Right ventricle myocardium inferior (tissue), 1 donor: Measurements from ENCODE around the gene OR8B8. TPM values are rescaled to one million over a fixed set of nuclear protein-coding genes. Genes with fewer than 3 reads are reported as not detected.
A peak's percentile ranks its signal among the peaks of the same experiment; 100 is the strongest.
"Not testable (repeated sequence)": the region's sequence is repeated elsewhere in the genome, so short reads cannot be mapped to it uniquely, and the experiment has no call there.

Experiments
- ATAC-seq: fragments of 200-7000 bp; cut with Tn5 transposase; one replicate; pipeline ENCODE4 v1.9.1; 2020; ENCODE audit warnings: mild to moderate bottlenecking, moderate library complexity
- DNase-seq: peaks from one replicate; pipeline ENCODE4 v3.0.0; 2021; ENCODE audit errors: missing footprints
- intact Hi-C: fragments of 100-400 bp; cut with DNase I; formaldehyde crosslinking; loops from one replicate; pipeline ENCODE4 v1.11.0; 2022
- long read RNA-seq: library from polyadenylated mRNA; unstranded; transcript quantifications from one replicate; pipeline ENCODE4 v2.0.0, GENCODE V29; 2021
- total RNA-seq: library from RNA; stranded (reverse); fragmentation: NEBNext Ultra II Directional; extraction: Animal tissue kit (Norgen Biotek cat#: 25700); gene quantifications from one replicate; pipeline ENCODE4 v1.2.1, GENCODE V29; 2021
- donor health status: DM: no; HTN: yes; CAD: no; lungs with severe emphysema.

Gene OR8B8, protein sequence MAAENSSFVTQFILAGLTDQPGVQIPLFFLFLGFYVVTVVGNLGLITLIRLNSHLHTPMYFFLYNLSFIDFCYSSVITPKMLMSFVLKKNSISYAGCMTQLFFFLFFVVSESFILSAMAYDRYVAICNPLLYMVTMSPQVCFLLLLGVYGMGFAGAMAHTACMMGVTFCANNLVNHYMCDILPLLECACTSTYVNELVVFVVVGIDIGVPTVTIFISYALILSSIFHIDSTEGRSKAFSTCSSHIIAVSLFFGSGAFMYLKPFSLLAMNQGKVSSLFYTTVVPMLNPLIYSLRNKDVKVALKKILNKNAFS
- not detected for total RNA-seq
- long read RNA-seq = 0 reads

DNA sequence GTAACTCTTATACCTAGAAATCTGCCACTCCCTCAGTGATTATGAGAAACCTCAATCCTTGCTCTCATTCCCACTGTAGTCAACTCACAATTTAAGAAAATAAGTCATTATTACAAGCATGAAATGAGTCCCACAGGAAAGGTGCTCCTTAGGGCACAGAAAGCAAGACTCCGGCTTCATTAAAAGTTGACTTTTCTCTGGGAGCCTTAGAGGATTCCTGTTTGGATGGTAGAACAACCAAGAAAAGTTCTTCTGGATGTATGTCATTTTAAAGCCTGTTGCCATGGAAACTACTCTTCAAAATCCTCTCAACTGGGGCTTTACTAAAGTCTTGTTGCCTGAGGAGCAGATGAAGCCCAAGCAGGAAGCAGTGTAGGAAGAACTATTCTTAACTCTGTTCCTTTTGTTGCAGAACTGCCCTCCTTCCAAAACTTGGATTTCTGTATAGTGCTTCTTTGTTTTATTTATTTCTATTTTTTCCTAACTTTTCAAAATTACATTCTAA, at the start of gene OR8B8:
TSS of gene OR8B8 (minus strand) at position 51 of the 505 bp plus-strand sequence. CDS start 4,611 bp downstream, outside the sequence.
- DNase-seq (no peak), ATAC-seq (no peak)
- intact Hi-C loops = no loop called here

DNA sequence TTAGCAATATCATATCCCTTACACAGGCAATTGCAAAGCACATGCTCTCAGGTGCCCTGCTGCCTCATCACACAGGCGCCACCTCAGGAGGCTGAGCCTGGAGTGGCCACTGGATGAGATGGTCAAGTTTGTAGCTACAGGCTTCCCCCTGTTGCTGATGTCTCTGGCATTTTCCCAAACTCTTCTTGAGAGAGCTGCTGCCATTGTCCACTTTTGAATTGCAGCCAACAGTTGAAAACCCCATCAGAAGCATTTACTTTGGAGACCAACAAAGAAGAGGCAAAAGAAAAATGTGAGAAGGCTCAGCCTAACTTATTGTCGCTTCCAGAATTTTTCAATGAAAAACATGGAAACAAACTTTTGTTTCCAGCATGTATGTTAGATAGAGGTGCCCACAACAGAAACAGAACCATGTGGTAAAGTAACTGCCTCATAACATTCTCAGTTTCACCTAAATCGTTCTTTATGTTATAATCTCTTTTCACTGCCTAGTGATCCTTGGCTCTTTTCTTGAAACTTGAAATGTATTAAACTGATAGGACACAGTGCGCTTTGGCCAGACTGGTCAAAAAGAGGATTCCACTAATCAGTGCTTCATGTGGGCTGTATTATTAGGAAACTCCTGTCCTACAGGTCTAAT, 47.6 kb upstream of the OR8B8 start:
- no peak for ATAC-seq
- intact Hi-C loops = no loop called here
- no peak for DNase-seq

DNA sequence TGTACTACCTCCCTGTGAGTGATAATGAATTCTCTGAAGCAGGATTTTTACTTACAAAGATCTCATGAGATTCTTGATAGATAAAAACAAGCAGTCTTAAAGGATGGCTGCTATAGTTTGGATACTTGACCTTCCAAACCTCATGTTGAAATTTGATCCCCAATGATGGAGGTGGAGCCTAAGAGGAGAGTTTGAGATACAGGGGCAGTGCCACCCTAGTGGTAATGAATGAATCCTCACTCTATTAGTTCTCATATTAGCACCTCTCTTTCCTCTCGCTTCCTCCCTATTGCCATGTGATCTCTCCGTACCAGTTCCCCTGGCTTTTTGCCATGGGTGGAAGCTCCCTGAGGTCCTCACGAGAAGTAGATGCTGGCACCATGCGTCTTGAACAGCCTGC, 37.9 kb upstream of the OR8B8 start:
- ATAC-seq (no peak), DNase-seq (no peak)
- intact Hi-C loops = no loop called here

DNA sequence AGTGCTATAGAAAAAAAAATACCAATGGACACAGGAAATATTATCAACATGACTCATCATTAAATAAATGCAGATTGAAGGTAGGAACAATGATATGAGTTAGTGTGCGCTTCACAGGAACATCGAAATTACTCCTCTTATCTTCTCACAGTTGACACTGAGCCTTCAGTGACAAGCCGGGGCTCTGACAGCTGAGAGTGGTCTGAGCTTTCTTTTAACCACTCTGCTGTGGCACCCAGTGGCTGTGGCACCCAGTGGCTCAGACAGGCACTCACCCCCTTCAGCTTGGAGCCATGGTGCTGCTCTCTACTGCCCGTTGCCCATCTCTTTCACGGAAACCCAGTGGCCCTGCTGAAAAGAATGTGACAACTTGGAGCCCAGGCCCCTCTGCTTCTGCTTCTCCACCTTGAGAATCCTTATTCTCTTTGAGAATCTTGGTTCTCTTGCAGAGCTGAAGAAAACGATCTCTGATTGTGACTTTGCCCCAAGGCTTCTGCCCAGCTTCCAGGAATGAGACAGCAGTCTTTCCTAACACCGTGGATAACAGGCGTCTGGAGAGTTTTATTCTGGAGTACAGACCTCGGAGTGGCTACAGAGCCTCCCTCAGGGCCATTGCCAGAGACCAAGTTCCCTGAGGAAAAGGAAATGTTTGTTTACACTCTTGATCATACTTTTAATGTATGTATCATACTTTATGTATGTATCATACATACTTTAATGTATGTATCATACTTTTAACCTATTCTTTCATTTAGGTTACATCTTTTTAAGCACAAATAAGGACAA, 37.1 kb upstream of the OR8B8 start:
- intact Hi-C loops = no loop called here
- DNase-seq = no peak

DNA sequence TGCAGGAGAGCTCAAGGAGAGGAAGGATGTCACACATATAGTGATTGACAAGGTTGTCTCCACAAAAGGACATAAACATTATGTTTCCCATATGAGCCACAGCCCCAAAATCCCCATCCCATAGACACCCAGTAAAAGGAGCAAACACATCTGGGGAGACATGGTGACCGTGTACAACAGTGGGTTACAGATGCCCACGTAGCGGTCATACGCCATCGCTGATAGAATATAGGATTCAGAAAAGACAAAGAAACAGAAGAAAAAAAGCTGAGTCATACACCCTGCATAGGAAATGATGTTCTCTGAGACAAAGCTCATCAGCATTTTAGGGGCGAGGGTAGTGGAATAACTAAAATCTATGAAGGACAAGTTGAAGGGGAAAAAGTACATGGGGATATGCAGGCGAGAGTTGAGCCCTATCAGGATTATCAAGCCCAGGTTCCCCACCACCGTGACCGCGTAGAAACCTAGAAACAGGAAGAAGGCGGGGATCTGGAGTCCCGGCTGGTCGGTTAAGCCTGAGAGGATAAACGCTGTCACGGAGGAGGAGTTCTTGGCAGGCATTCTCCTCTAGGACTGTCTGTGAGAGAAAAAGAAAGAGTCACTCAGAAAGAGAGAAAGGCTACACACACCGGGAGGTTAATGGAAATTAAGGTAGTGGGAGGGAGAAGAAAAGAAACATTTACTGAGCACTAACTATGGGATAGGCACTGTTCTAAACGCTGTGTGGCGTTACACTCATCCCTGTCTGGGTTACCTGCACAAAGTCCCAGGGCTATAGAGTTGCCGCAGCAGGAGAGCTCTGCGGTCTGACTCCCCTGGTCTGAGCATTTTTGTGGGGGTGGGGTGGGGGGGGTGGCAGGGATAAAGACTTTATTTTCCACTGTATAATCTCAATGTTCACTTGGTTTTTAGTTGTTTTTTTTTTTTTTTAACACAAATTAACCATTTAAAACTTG, 36.1 kb upstream of the OR8B8 start:
- ATAC-seq (peak; percentile 77), DNase-seq (no peak)
- intact Hi-C loops = no loop called here

More for the DNA sequence above, 37.1 kb upstream of the OR8B8 start:
- no peak for ATAC-seq

DNA sequence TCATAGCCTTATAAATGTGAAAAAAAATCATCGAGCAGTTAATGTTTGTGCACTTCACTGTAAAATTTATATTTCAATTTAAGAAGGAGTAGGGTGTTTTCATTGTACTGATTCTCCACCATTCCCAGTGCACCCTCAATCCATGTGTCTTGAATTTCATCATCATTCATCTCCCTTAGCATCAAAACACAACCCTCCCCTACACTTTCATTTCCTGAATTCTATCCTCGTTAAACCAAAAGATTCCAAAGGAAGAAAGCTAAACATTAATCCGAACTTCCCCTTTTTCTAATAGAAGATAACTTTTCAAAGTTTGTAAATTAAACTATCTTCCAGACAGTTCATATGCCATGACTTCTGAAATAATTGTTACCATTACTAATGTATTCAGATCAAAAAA, 34.1 kb upstream of the OR8B8 start:
- DNase-seq (no peak), ATAC-seq (no peak)
- intact Hi-C loops = no loop called here

DNA sequence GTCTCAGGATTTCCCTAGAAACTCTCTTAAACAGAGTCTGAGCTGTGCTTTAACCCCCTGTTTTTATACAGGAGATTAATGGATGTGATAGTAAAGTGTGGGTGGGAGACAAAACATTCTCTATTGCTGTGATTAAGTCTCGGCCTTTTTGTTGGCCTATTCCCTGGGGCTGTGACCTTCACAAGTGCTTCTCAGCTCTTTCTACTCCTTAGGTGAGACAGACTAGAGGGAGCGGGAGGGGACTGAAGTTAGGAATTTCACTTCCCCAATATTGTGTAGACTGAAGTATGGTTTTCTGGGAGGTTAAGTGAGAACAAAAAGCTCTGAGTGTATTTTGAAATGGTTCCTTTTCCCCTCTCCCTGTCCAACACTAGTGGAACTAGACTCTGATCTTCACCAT, 29.8 kb upstream of the OR8B8 start:
- intact Hi-C loops = no loop called here
- ATAC-seq (no peak), DNase-seq (no peak)

DNA sequence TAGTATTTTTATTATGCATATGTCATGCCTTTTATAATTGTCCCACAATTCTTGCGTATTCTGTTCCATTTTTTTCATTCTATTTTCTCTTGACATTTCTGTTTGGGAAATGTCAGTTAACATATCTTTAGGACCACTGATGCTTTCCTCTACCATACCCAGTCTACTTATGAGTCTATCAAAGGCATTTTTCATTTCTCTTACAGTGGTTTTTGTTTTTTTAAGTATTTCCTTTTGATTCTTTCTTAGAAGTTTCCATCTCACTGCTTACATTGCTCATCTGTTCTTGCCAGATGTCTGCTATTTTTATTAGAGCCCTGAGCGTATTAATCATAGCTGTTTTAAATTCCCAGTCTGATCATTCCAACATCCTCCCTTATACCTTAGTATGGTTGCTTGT, 29.3 kb upstream of the OR8B8 start:
- ATAC-seq = no peak
- intact Hi-C loops = no loop called here
- no peak for DNase-seq

DNA sequence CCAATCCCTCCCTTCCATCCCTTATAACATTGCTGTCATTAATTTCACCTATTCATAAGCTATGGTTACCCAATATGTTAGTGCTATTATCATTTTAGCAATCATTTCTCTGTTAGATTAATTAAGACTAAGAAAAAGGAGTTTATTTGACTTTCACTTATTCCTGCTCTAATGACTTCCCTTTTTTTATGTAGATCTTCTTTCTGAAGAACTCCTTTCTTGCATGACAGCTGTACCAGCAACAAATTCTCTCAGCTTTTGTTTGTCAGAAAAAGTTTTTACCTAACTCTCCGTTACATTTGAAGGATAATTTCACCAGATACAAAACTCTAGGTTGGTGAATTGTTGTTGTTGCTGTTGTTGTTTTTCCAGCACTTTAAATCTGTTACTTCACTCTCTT, 28.6 kb upstream of the OR8B8 start:
- intact Hi-C loops = no loop called here
- ATAC-seq = no peak

DNA sequence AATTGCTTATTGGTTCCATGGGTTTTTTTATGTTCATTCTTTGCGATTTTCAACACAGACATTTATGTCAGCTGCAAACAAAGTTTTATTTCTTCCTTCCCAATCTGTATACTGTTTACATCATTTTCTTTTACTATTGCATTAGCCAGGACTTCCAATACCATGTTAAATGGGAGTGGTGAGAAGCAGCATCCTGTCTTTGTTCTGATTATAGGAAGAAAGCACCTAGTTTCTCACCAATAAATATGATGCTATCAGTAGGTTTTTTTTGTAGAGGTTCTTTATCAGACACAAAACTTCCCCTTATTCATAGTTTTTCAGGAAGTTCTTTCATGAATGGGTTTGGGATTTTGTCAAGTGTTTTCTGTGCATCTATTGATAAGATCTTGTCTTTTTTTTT, 28.0 kb upstream of the OR8B8 start:
- intact Hi-C loops = no loop called here
- no peak for DNase-seq
- no peak for ATAC-seq

More for the DNA sequence above, 28.6 kb upstream of the OR8B8 start:
- no peak for DNase-seq

DNA sequence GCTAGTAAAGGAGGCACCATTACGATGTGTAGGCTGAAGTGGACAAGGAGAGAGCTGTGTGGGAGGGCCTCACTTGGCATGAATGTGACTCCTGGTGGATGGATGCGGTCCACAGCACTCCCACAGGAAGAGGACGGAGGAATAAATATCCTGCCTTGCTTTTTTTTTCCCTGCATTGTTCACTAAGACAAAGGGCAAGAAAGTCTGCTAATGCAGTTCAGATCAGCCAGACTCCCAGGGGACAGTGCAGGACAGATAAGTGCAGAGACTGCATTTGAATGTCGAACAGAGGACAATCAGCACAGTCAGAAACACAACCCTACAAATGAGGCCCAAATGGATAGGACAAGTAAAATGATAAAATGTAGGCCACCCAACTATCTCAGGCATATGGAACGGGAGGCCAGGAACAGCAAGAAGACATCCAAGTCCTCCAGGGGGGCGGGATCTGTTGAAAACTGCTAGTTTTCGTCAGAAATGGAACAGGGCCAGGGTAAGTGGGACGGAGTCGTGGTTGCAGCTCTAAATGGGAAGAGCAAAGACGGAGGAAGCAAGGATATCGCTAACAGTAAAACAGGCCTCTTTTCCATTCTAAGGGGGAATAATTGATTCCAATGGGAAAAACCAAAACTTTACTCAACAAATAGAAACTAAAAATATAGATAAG, 25.2 kb upstream of the OR8B8 start:
- intact Hi-C loops = no loop called here
- ATAC-seq (peak; percentile 39), DNase-seq (no peak)

DNA sequence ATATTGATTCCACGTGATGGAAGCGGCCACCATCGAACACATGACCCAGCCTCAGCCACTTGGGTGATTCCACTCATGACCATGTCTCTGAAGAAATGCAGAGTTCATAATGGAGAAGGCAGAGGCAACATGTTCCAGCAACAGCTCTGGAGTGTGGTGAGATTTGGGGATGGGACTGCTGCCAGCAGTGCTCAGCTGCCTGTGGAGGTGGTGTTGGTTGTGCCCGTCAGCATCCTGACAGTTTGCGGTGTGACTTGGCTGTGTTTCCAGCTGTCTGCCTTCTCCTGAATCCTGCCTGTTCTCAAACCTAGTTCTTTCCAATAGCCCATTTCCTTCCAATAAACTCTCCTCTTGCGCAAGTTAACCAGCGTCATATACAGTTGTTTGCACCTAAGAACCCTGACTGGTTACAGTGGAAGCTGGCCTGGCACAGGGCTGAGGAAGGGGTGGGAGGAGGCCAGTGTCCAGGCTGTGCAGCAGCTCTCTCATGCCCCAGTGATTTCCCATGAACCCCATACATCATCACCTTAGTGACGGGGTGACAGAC, 22.0 kb upstream of the OR8B8 start:
- DNase-seq (peak; percentile 32), ATAC-seq (no peak)
- intact Hi-C loops = no loop called here

DNA sequence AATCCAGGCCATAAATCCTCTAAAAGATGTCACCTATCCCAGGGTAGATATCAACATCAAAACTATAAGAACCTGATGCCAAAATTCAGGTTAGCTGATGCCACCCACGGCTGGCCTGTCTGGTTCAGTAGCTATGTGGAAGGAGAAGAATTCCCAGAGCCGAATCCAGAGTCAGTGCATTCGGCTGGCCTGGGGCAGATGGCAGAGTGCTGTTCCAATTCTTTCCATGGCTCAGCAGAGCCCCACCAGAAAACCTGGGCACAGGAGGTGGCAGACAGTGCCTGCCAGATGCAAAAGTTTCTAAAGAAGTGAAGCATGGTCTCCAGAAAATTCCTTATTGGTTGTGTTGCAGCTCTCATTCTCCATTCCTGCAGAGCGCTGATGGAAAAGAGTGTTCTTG, 19.9 kb upstream of the OR8B8 start:
- intact Hi-C loops = no loop called here
- ATAC-seq (no peak), DNase-seq (no peak)

DNA sequence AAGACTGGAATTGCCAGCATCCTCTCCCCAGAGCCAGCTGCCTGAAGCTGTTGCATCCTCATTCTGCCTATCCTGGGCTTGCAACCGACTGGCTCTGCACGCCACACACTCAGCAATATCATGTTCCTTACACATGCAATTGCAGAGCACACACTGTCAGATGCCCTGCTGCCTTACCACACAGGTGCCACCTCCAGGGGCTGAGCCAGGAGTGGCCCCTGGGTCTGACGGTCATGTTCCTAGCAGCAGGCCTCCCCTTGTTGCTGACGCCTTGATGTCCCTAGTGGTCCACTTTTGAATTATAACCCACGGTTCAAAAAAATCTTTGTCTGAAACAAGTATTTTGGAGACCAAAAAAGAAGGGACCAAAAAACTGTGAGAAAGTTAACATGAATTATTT, 18.5 kb upstream of the OR8B8 start:
- ATAC-seq (no peak), DNase-seq (no peak)
- intact Hi-C loops = no loop called here

DNA sequence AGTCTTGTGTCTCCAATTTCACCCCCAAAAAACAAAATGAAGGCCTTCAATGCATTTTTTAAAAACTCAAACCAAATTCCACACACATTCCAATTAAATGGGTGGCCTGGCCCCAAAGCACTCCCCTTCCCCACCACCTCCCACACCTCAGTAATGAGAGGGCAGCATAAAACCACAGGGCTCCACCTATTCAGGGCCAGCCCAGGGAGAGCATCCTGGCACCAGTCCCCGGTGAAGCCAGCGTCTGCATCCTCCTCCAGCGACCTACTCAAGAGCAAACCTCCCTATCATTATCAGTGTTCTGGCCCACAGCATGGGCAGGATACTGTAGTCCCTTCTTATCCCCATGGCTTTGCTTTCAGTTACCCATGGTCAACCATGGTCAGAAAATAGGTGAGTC, 17.8 kb upstream of the OR8B8 start:
- DNase-seq = no peak
- intact Hi-C loops = no loop called here
- no peak for ATAC-seq

DNA sequence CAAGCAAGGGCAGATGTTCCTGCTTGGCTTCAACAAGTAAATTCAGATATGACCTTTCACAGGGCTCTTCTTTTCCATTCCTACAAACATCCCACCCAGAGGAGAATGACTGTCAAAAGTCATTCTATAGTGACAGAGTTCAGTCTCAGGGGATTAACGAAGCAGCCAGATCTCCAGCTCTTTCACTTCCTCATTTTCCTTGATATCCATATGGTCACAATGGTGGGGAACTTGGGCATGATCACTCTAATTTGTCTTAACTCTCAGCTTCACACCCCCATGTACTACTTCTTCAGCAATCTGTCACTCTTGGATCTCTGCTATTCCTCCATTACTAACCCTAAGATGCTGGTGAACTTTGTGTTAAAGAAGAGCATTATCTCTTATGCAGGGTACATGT, 15.0 kb upstream of the OR8B8 start:
- intact Hi-C loops = no loop called here
- DNase-seq = no peak
- no peak for ATAC-seq

DNA sequence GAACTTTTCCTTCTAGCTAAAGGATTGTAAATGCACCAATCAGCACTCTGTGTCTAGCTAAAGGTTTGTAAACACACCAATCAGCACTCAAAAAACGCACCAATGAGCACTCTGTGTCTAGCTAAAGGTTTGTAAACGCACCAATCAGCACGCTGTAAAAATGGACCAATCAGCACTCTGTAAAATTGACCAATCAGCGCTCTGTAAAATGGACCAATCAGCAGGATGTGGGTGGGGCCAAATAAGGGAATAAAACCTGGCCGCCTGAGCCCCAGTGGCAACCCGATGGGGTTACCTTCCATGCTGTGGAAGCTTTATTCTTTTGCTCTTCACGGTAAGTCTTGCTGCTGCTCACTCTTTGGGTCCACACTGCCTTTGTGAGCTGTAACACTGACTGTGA, 13.9 kb upstream of the OR8B8 start:
- ATAC-seq, DNase-seq, intact Hi-C loops: not testable (repeated sequence)

DNA sequence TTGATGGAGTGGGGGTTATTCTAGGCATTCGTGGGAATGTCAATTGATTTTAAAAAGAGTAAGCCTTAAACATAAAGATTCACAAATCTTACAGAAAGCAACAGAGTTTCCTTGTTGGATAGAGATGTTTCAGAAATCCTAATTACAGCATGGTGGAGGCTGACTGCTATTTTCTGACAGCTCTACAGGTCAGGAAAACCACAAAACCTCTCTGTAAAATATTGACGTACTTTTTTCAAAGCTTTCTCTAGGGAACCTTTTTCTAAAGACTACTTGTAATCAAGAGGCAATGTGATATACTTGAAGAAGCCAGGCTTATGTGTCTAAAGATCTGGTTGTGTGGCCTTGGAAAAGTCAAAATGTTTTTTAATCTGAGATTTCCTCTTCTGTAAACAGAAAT, 9.1 kb upstream of the OR8B8 start:
- no peak for DNase-seq
- intact Hi-C loops = no loop called here
- no peak for ATAC-seq
